Ascending aorta (tissue), 2 donors: ENCODE results near the gene RIOK3. TPM values are rescaled to one million over a fixed set of nuclear protein-coding genes. Genes with fewer than 3 reads are reported as not detected.

Experiments
- DNase-seq, 2 donors: peaks; one replicate each; pipeline ENCODE4 v3.0.0-alpha.2; 2019; ENCODE audit warnings: low spot score in 2 of 2
- H3K27ac ChIP-seq, 2 donors: fragments of 200-600 bp; sonication (generic); one replicate each; pipeline ENCODE4 v1.5.1; 2016 to 2017; ENCODE audit warnings: mild to moderate bottlenecking in 1 of 2
- H3K27me3 ChIP-seq: fragments of 200-600 bp; sonication (generic); one replicate; pipeline ENCODE4 v1.5.1; 2017
- H3K36me3 ChIP-seq, 2 donors: fragments of 200-600 bp; sonication (generic); one replicate each; pipeline ENCODE4 v1.5.1; 2016
- H3K4me1 ChIP-seq, 2 donors: fragments of 200-600 bp; sonication (generic); one replicate each; pipeline ENCODE4 v1.5.1; 2016 to 2017; ENCODE audit warnings: mild to moderate bottlenecking in 1 of 2
- H3K4me3 ChIP-seq, 2 donors: fragments of 200-600 bp; sonication (generic); one replicate each; pipeline ENCODE4 v1.5.1; 2016 to 2017; ENCODE audit warnings: mild to moderate bottlenecking in 1 of 2
- H3K9me3 ChIP-seq, 2 donors: fragments of 200-600 bp; sonication (generic); one replicate each; pipeline ENCODE4 v1.5.1; 2016
- intact Hi-C: fragments of 100-400 bp; cut with DNase I; formaldehyde crosslinking; loops from one replicate; pipeline ENCODE4 v1.15.1; 2023
- total RNA-seq: library from RNA; depleted of rRNA; stranded (reverse); fragments of >200 nt; gene quantifications from one replicate; pipeline ENCODE4 v1.1.0, GENCODE V29; 2016
- TF ChIP-seq, protein P1 (sequence below), 3 experiments: fragments of 200-600 bp in 2 of 3; fragments of 450-650 bp in 1 of 3; sonication (generic) in 2 of 3; IDR thresholded peaks; one replicate each; pipeline ENCODE4 v1.5.1; 2016 to 2019; ENCODE audit warnings: antibody characterized with exemption in 3 of 3, mild to moderate bottlenecking in 1 of 3, moderate library complexity in 1 of 3

Gene RIOK3
- total RNA-seq, 1 donor from 2014 or later: 9.3 TPM

- Histone ChIP-seq H3K36me3 (no peaks in the 10 kb centered on the region), H3K27me3 (no peaks in the 10 kb centered on the region), H3K9me3 (no peaks in the 10 kb centered on the region), H3K27ac (no peak overlapping the region), H3K4me3 (no peak overlapping the region), H3K4me1 (peaks cover 0 to 9% of the 10 kb centered on the region in 2 donors)
- TF ChIP-seq, protein P1, sequence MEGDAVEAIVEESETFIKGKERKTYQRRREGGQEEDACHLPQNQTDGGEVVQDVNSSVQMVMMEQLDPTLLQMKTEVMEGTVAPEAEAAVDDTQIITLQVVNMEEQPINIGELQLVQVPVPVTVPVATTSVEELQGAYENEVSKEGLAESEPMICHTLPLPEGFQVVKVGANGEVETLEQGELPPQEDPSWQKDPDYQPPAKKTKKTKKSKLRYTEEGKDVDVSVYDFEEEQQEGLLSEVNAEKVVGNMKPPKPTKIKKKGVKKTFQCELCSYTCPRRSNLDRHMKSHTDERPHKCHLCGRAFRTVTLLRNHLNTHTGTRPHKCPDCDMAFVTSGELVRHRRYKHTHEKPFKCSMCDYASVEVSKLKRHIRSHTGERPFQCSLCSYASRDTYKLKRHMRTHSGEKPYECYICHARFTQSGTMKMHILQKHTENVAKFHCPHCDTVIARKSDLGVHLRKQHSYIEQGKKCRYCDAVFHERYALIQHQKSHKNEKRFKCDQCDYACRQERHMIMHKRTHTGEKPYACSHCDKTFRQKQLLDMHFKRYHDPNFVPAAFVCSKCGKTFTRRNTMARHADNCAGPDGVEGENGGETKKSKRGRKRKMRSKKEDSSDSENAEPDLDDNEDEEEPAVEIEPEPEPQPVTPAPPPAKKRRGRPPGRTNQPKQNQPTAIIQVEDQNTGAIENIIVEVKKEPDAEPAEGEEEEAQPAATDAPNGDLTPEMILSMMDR (IDR thresholded peaks at IDR 0.05): no peak
- DNase-seq: no peak
- intact Hi-C loops: no loop called here
Measured at GRCh38 chr18:23495723-23496440, 42.8 kb downstream of the RIOK3 start.

DNA sequence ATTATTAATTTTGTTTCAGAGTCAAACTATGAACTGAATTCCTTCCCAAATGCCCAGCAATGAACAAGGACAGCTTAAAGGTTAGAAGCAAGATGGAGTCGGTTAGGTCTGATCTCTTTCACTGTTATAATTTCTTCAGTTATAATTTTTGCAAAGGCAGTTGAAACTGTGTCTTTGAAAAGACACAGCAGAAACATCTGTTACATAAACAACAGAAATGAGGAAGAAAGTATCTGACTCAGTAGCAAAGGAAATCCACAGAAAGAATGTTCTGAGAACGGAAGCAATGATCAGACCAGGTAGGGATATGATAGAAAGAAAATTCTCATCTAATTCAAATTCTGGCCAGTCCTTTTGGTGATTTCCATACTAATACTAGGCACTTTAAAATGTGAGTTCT, 45.0 kb downstream of the RIOK3 start:
- TF ChIP-seq, protein P1 (IDR thresholded peaks at IDR 0.05): no peak
- no peaks in the 10 kb centered on the region for H3K9me3 ChIP-seq
- H3K36me3 ChIP-seq: no peaks in the 10 kb centered on the region
- no peak for DNase-seq
- peaks cover 0 to 12% of the 10 kb centered on the region in 2 donors for H3K4me1 ChIP-seq
- no peaks in the 10 kb centered on the region for H3K27me3 ChIP-seq
- H3K27ac ChIP-seq: no peak overlapping the region
- H3K4me3 ChIP-seq: no peak overlapping the region
- intact Hi-C loops: no loop called here

DNA sequence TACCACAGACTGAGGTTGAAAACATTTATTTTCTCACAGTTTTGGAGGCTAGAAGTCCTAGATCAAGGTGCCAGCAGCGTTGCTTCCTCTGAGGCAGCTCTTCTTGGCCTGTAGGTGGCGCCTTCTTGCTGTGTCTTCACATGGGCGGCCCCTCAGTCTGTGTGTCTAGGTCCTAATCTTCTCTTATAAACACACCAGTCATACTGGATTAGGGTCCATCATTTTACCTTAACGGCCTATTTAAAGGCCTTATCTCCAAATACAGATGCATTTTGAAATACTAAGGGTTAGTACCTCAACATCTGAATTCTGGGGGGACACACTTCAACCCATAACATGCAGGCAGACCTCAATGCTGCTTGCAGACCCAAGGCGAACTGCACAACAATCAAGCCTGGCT, 45.8 kb downstream of the RIOK3 start:
- Histone ChIP-seq H3K4me1 (peaks cover 0 to 12% of the 10 kb centered on the region in 2 donors), H3K36me3 (no peaks in the 10 kb centered on the region), H3K4me3 (no peak overlapping the region), H3K27ac (peak overlapping the region in 1 of 2 donors; percentile 56), H3K27me3 (no peaks in the 10 kb centered on the region), H3K9me3 (no peaks in the 10 kb centered on the region)
- intact Hi-C loops: no loop called here
- TF ChIP-seq, protein P1 (IDR thresholded peaks at IDR 0.05): peak; percentile 40 to 64 (median 59)
- peak in 1 of 2 donors; percentile 81 for DNase-seq

DNA sequence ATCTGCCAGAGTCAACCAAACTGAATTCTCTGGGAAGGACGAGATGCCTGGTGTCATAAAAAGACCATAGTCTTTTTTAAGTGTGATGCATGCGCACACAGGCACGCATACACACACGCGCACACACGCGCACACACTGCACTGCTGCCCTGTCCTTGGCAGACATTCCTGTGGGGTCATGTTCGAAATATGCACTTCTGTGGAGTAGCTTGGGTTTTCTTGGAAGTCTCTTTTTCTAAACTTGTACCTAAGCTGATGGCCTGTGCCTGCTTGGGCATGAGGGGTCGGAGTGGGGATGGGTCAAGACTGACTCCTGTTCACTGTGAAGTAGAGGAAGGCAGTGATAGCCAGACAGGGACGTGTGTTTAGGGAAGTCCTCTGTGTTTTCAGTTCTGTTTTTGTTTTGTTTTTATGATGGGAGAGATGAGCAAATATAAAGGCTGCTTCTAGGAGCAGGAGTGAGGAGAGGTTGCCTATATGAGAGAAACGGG, 46.2 kb downstream of the RIOK3 start:
- Histone ChIP-seq H3K27ac (peak overlapping the region; percentile 37 to 56), H3K4me3 (no peak overlapping the region), H3K36me3 (no peaks in the 10 kb centered on the region), H3K27me3 (no peaks in the 10 kb centered on the region), H3K4me1 (peaks cover 0 to 14% of the 10 kb centered on the region in 2 donors), H3K9me3 (no peaks in the 10 kb centered on the region)
- intact Hi-C loops: no loop called here
- DNase-seq: no peak
- TF ChIP-seq, protein P1 (IDR thresholded peaks at IDR 0.05): no peak

DNA sequence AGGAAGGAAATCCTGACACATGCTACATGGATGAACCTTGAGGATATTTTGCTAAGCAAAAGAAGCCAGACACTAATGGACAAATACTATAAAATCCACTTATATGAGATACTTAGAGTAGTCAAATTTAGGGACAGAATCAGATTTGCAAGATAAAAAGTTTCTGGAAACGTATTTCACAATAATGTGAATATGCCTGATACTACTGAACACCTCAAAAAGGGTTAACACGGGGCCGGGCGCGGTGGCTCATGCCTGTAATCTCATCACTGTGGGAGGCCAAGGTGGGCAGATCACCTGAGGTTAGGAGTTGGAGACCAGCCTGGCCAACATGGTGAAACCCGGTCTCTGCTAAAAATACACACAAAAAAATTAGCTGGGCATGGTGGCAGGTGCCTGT, 48.5 kb downstream of the RIOK3 start:
- Histone ChIP-seq H3K27me3 (no peaks in the 10 kb centered on the region), H3K4me1 (peaks cover 0 to 24% of the 10 kb centered on the region in 2 donors), H3K4me3 (no peak overlapping the region), H3K36me3 (no peaks in the 10 kb centered on the region), H3K9me3 (no peaks in the 10 kb centered on the region), H3K27ac (no peak overlapping the region)
- TF ChIP-seq, protein P1 (IDR thresholded peaks at IDR 0.05): no peak
- DNase-seq: no peak
- intact Hi-C loops: loop anchor here (5.0 to 10.0 kb wide), 5 partner anchors 64 to 567 kb away; partner anchors contain the start of genes CABLES1 and RBBP8
